Cardiac fibroblast (primary cell): ENCODE data around the gene GOLM1.
A peak's percentile ranks its signal among the peaks of the same experiment; 100 is the strongest.

ENCODE experiments used
- DNase-seq, 2 donors: peaks; one replicate each; pipeline versions ENCODE4 v3.0.0 to v3.0.0-alpha.2; 2010; ENCODE audit warnings: low read depth in 2 of 2
- H3K4me3 ChIP-seq, 2 donors: replicated peaks in 1 of 2; 1 replicate in 1 of 2; 2 replicates in 1 of 2; pipeline ENCODE4 v1.5.1; 2011; ENCODE audit warnings: low read depth in 2 of 2, low read length in 2 of 2, mild to moderate bottlenecking in 2 of 2, moderate library complexity in 1 of 2
- CTCF ChIP-seq: IDR thresholded peaks from one replicate; pipeline ENCODE4 v1.5.1; 2011; ENCODE audit warnings: low read depth, mild to moderate bottlenecking, low read length, inconsistent platforms

Gene GOLM1

GRCh38 chr9:86046930-86047341, 52.4 kb downstream of the GOLM1 start:
- H3K4me3 ChIP-seq: no peak overlapping the region
- DNase-seq: no peak
- TF ChIP-seq CTCF: no peak

GRCh38 chr9:86046071-86046636, 53.2 kb downstream of the GOLM1 start:
- no peak for TF ChIP-seq CTCF
- DNase-seq: no peak
- no peak overlapping the region for H3K4me3 ChIP-seq

GRCh38 chr9:86045654-86046053, 53.7 kb downstream of the GOLM1 start:
- no peak for TF ChIP-seq CTCF
- no peak for DNase-seq
- H3K4me3 ChIP-seq: no peak overlapping the region

- no peak for TF ChIP-seq CTCF
Observed at GRCh38 chr9:86043999-86044398, 55.4 kb downstream of the GOLM1 start.

GRCh38 chr9:86043586-86043985, 55.8 kb downstream of the GOLM1 start:
- H3K4me3 ChIP-seq: no peak overlapping the region
- TF ChIP-seq CTCF: no peak
- DNase-seq: no peak

More at GRCh38 chr9:86043999-86044398, 55.4 kb downstream of the GOLM1 start:
- DNase-seq: peak in 1 of 2 donors; percentile 10
- no peak overlapping the region for H3K4me3 ChIP-seq

GRCh38 chr9:86042199-86042978, 57.0 kb downstream of the GOLM1 start:
- no peak for TF ChIP-seq CTCF
- DNase-seq: no peak
- H3K4me3 ChIP-seq: no peak overlapping the region
